HG03460 (cell line): ENCODE data around the gene KYNU.
A peak's percentile ranks its signal among the peaks of the same experiment; 100 is the strongest.
"Not testable (repeated sequence)": the region's sequence is repeated elsewhere in the genome, so short reads cannot be mapped to it uniquely, and the experiment has no call there.

Source experiments
- ATAC-seq: cut with Tn5 transposase; IDR thresholded peaks from one replicate; pipeline ENCODE4 v1.9.1; 2021; ENCODE audit not compliant: unreplicated experiment

Gene KYNU

GRCh38 chr2:142877216-142877838 is at the start of gene KYNU:
KYNU (plus strand) TSS chr2:142877664; CDS start chr2:142885368, 7,704 bp downstream.
- peak; percentile 64 for ATAC-seq

- ATAC-seq: no peak
Measured at GRCh38 chr2:142834021-142834420, 43.4 kb upstream of the KYNU start.

- no peak for ATAC-seq
Measured at GRCh38 chr2:142840436-142840835, 37.0 kb upstream of the KYNU start.

DNA sequence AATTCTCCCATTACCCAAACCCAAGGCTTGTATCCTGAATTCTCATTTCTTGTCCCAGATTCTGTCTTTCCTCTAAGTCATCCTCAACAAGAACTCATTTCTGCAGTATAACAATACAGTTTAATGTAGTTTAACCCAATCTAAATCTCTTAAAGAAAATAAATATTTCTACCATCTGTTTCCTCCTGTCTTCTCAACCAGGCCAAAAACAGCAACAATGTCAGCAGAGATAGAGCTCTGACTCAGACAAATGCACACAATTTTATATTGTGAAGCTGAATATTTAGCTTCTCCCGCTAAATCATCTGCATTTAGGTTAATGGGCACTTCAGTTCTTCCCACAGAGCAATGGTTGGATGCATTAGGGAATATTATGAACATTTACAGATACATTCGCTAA is 35.7 kb upstream of the KYNU start:
- no peak for ATAC-seq

- ATAC-seq: no peak
Measured at GRCh38 chr2:142842369-142842768, 35.1 kb upstream of the KYNU start.

DNA sequence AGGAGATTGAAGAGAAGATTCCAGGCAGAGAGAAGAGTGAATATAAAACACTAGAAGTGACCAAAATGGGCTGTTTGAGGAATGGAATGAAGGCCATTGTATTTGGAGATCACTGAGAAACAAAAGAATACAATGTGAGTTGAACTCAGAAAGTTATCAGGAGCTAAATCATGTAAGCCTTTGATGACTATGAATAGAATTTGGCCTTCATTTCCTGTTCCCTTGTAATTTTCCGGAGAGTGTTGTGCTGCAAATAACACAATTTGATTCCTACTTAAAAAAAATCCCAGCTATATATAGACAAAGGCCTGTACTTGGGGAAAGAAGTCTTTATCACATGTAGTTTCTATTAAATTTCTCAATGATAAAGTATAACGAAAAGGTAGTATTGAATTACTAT is 33.7 kb upstream of the KYNU start:
- no peak for ATAC-seq

GRCh38 chr2:142848023-142848606 is 29.3 kb upstream of the KYNU start:
- no peak for ATAC-seq

DNA sequence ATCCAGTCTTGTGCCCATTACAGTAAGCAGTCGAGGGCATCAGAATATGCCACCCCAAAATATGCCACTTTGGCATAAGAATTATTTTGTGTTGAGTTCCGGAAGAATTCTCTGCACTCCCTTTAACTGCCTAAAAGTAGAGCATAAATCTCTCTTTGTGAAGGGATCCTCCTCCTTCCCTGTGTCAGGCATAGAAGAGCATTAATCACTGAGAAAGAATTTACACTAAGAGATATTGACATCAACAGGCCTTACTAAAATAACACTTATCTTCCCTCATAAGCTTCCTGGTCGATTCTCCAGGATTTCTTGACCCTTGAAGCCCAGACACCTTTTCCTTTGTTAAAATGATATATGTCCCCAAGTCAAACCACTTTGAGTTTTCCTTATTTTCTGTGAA is 27.6 kb upstream of the KYNU start:
- no peak for ATAC-seq

DNA sequence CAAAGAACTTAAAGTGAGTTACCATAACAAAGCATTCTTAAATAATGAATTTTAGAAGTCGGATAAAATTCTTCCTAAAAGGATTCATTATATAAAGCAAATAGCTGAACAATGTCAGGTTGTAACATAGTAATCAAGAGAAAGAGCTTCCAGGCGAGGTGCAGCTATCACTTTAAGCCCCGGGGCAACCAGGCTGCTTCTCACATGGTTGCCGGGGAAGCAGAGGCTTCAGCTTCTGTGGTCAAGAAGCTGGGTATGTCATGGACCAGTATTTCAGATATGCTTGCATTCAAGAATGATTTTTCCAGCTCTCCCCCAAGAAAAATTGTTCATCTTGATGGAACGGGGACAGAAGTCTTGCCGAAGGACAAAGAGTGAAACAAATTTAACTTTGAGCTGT is 23.6 kb upstream of the KYNU start:
- no peak for ATAC-seq

- no peak for ATAC-seq
Measured at GRCh38 chr2:142857256-142858164, 20.0 kb upstream of the KYNU start.

DNA sequence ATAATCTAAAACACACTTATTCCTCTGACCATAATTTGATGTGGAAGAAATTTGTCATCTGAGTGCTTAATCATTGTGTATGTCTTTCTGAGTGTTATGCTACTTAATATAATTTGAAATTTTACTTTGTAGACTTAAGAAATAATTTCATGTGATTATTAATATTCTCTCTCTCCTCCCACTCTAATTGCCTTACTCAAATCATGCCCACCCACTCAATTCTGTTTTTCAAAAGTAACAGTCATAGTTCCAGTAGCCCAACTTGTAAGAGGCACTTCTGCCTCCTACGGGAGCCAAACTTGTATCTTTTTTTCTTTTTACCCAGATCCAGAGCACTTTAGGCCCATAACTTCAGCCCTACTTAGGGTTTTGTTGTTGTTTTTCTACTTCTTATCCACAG is 18.5 kb upstream of the KYNU start:
- ATAC-seq: no peak

GRCh38 chr2:142862299-142862698 is 15.2 kb upstream of the KYNU start:
- no peak for ATAC-seq

DNA sequence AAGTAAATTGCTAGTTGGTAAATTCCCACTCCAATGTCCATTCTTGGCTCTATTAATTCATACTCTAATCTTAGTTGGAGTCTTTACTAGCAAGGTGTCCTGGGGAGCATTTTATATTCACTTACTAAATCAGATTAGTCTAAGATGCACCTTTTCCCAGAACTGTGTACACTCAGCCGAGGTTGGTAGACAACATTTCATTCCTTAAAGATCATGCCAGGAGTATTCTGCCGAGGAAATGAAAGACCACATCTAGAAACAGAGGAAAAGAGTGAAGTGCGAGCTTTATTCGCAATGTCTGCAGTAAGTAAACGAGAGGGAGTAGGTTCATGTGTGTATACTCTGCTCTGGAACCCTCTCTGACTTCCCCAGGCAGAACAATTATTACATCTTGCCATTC is 14.6 kb upstream of the KYNU start:
- no peak for ATAC-seq

- no peak for ATAC-seq
Measured at GRCh38 chr2:142863485-142863961, 13.9 kb upstream of the KYNU start.

GRCh38 chr2:142864605-142865004 is 12.9 kb upstream of the KYNU start:
- ATAC-seq: not testable (repeated sequence)

GRCh38 chr2:142865924-142866323 is 11.5 kb upstream of the KYNU start:
- peak; percentile 92 for ATAC-seq

DNA sequence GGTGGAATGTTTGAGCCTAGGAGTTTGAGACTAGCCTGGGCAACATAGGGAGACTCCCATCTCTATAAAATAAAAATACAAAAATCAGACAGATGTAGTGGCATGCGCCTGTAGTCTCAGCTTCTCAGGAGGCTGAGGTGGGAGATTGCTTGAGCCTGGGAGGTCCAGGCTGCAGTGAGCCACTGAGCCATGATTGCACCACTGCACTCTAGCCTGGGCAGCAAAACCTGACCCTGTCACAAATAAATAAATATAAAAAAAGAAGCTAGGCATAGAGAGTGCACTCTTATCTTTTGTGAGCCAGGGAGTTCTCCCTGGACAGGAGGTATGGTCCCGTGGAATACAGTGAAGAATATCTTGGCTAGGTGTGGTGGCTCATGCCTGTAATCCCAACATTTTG is 11.0 kb upstream of the KYNU start:
- peak; percentile 25 for ATAC-seq

GRCh38 chr2:142867136-142867535 is 10.3 kb upstream of the KYNU start:
- no peak for ATAC-seq

- peak; percentile 20 for ATAC-seq
Measured at GRCh38 chr2:142868229-142868762, 9.2 kb upstream of the KYNU start.

DNA sequence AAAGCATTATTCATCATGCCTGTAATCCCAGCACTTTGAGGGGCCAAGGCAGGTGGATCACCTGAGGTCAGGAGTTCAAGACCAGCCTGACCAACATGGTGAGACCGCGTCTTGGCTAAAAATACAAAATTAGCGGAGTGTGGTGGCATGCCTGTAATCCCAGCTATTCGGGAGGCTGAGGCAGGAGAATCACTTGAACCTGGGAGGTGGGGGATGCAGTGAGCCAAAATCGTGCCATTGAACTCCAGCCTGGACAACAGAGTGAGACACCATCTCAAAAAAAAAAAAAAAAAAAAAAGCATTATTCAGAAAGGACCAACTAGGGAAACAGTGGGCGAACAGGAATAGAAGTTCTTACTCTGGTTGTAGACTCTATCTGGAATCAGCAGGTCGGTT is 8.4 kb upstream of the KYNU start:
- ATAC-seq: not testable (repeated sequence)

DNA sequence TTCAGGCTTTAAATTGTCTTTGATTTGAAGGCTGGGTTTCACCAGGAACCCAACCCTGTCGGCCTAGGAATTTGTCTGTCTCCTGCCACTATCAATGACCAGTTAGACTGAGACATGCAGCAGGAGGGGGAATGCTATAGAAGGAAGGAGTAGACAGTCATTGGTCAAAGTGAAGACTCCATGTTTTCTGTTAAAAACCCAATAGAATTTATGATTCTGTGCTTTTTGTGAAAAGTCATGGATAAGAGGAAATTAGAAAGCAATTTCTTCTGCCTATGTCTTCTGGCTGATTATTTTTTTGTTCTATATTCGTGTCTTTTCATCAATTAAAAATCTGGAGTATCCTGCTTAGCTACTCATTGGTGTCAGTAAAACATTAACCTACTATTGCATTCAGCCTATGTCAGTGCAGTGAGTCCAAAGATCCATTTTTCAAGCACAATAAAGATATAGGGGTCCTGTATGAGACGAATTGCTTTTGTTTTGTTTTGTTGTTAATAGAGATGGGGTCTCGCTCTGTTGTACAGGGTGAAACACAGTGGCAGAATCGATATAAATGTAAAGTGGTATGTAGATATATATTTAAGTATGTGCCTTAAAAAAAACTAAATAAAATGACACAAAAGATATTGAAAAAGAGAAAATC is 7.9 kb upstream of the KYNU start:
- ATAC-seq: no peak
